OCI-LY7 (cell line): ENCODE data around the gene METTL4.
A peak's percentile ranks its signal among the peaks of the same experiment; 100 is the strongest.
"Not testable (repeated sequence)": the region's sequence is repeated elsewhere in the genome, so short reads cannot be mapped to it uniquely, and the experiment has no call there.

ENCODE experiments used
- CTCF ChIP-seq: fragments of 200-600 bp; sonication (generic); conservative IDR thresholded peaks from 2 replicates; pipeline ENCODE4 v1.5.1; 2014; ENCODE audit warnings: mild to moderate bottlenecking, antibody characterized with exemption, low read length, moderate library complexity, mixed read lengths
- EZH2phosphoT487 ChIP-seq: fragments of 200-600 bp; sonication (generic); IDR thresholded peaks from 2 replicates; pipeline ENCODE4 v1.6.1; 2018; ENCODE audit warnings: low read depth, borderline replicate concordance, mild to moderate bottlenecking, mixed run types, antibody characterized with exemption, low read length, moderate library complexity, mixed read lengths

GRCh38 chr18:2541925-2542563 is 29.3 kb downstream of the METTL4 start:
- peak; percentile 87 for TF ChIP-seq CTCF
- TF ChIP-seq EZH2phosphoT487 = not testable (repeated sequence)
